Ovary (tissue), 3 donors: ENCODE measurements around the gene PFDN6.

Experiments
- CTCF ChIP-seq, 3 donors: fragments of 450-650 bp in 2 of 3; fragments of 200-600 bp in 1 of 3; IDR thresholded peaks; one replicate each; pipeline versions ENCODE4 v1.5.1 to v1.8.0; 2016 to 2022; ENCODE audit warnings: antibody characterized with exemption in 3 of 3, mild to moderate bottlenecking in 1 of 3
- POLR2A ChIP-seq: fragments of 450-650 bp; IDR thresholded peaks from one replicate; pipeline ENCODE4 v1.6.1; 2017; ENCODE audit warnings: antibody characterized with exemption, mild to moderate bottlenecking, moderate library complexity
- donor health status: DM: no; HTN: no; CAD: no.

GRCh38 chr6:33319939-33320314, 30.5 kb downstream of the PFDN6 start:
- TF ChIP-seq CTCF (IDR thresholded peaks at IDR 0.05) (no peak), POLR2A (no peak)
